H7 (cell line): Measurements from ENCODE around the gene CCDC184. TPM values are rescaled to one million over a fixed set of nuclear protein-coding genes. Genes with fewer than 3 reads are reported as not detected.
"Not testable (repeated sequence)": the region's sequence is repeated elsewhere in the genome, so short reads cannot be mapped to it uniquely, and the experiment has no call there.

Experiments used
- DNase-seq: peaks from one replicate; pipeline ENCODE4 v3.0.0; 2012
- H3K27me3 ChIP-seq: 2 replicates; pipeline ENCODE4 v1.6.0; 2011; ENCODE audit warnings: mild to moderate bottlenecking, low read length; ENCODE audit not compliant: control insufficient read depth, insufficient read depth
- H3K36me3 ChIP-seq: replicated peaks from 2 replicates; pipeline ENCODE4 v1.5.1; 2011; ENCODE audit warnings: low read length; ENCODE audit not compliant: control insufficient read depth, insufficient read depth
- H3K4me3 ChIP-seq: 2 replicates; pipeline ENCODE4 v1.5.1; 2011; ENCODE audit warnings: low read depth, mild to moderate bottlenecking, control low read depth, low read length, moderate library complexity; ENCODE audit not compliant: insufficient read depth
- total RNA-seq: library from RNA; depleted of rRNA; stranded (reverse); fragments of >200 nt; shearing (Covaris generic); gene quantifications from 2 replicates; pipeline ENCODE4 v1.2.3, GENCODE V29; 2014; rRNA removed

CCDC184 gene
- total RNA-seq, 1 experiment from 2014 or later: 0.17 TPM

- no peaks in the 10 kb centered on the region for H3K36me3 ChIP-seq
- no peak within 1 kb of the TSS for H3K4me3 ChIP-seq
- peaks cover 25% of the 10 kb centered on the region for H3K27me3 ChIP-seq
- DNase-seq: no peak
Observed at GRCh38 chr12:48203192-48203591, 19.7 kb downstream of the CCDC184 start, which contains the start of gene OR10AD1. TSS of gene OR10AD1 (minus strand) at chr12:48203292. CDS start at chr12:48203292, 0 bp downstream.

GRCh38 chr12:48209495-48209894 is 26.1 kb downstream of the CCDC184 start:
- DNase-seq, H3K4me3 ChIP-seq, H3K36me3 ChIP-seq: not testable (repeated sequence)
- peaks cover 11% of the 10 kb centered on the region; the same call in 1 of the 2 replicates for H3K27me3 ChIP-seq

- DNase-seq: no peak
- no peaks in the 10 kb centered on the region for H3K36me3 ChIP-seq
- H3K4me3 ChIP-seq: no peak overlapping the region
- H3K27me3 ChIP-seq: peaks cover 15% of the 10 kb centered on the region; the same call in 1 of the 2 replicates
Observed at GRCh38 chr12:48216785-48217184, 33.3 kb downstream of the CCDC184 start.

GRCh38 chr12:48219631-48220030 is 36.2 kb downstream of the CCDC184 start:
- no peak overlapping the region for H3K4me3 ChIP-seq
- H3K27me3 ChIP-seq: peaks cover 6% of the 10 kb centered on the region; the same call in 1 of the 2 replicates
- H3K36me3 ChIP-seq: no peaks in the 10 kb centered on the region
- no peak for DNase-seq

GRCh38 chr12:48220701-48221100 is 37.3 kb downstream of the CCDC184 start:
- no peaks in the 10 kb centered on the region for H3K36me3 ChIP-seq
- peaks cover 6% of the 10 kb centered on the region; the same call in 1 of the 2 replicates for H3K27me3 ChIP-seq
- no peak for DNase-seq
- no peak overlapping the region for H3K4me3 ChIP-seq

GRCh38 chr12:48221645-48222044 is 38.2 kb downstream of the CCDC184 start:
- no peak for DNase-seq
- Histone ChIP-seq H3K36me3 (no peaks in the 10 kb centered on the region), H3K27me3 (peaks cover 6% of the 10 kb centered on the region; the same call in 1 of the 2 replicates), H3K4me3 (no peak overlapping the region)

GRCh38 chr12:48224533-48224932 is 41.1 kb downstream of the CCDC184 start:
- not testable (repeated sequence) for H3K36me3 ChIP-seq, H3K4me3 ChIP-seq, H3K27me3 ChIP-seq, DNase-seq

- not testable (repeated sequence) for H3K4me3 ChIP-seq, H3K36me3 ChIP-seq, DNase-seq, H3K27me3 ChIP-seq
Observed at GRCh38 chr12:48231169-48231958, 47.9 kb downstream of the CCDC184 start.

Other genes with a start within 250 kb of the CCDC184 start
- gene TMEM106C, start 220.0 kb upstream of the CCDC184 start, total RNA-seq: 13.4 and 15.6 TPM in 2 replicates
- gene COL2A1, start 179.2 kb upstream of the CCDC184 start, total RNA-seq: 2.0 and 4.6 TPM in 2 replicates
- gene SENP1, start 77.6 kb upstream of the CCDC184 start, total RNA-seq: 26.7 and 27.0 TPM in 2 replicates
- 61.5 and 70.2 TPM in 2 replicates for gene PFKM, start 64.3 kb upstream of the CCDC184 start, total RNA-seq
- 7.5 and 8.5 TPM in 2 replicates for gene ASB8, start 26.1 kb upstream of the CCDC184 start, total RNA-seq
- gene OR10AD1, start 19.6 kb downstream of the CCDC184 start, total RNA-seq: not detected in 2 replicates
- gene ZNF641, start 167.3 kb downstream of the CCDC184 start, total RNA-seq: 3.4 and 4.3 TPM in 2 replicates